Uterus (tissue), 4 donors: ENCODE measurements around the gene HSFY1. TPM values are rescaled to one million over a fixed set of nuclear protein-coding genes. Genes with fewer than 3 reads are reported as not detected.
"Not testable (repeated sequence)": the region's sequence is repeated elsewhere in the genome, so short reads cannot be mapped to it uniquely, and the experiment has no call there.

Experiments used
- DNase-seq, 2 donors: peaks; one replicate each; pipeline ENCODE4 v3.0.0-alpha.2; 2019 to 2020
- H3K27ac ChIP-seq, 2 donors: fragments of 200-600 bp; sonication (generic); 1 replicate in 1 of 2; 2 replicates in 1 of 2; pipeline ENCODE4 v1.5.1; 2016 to 2018
- H3K27me3 ChIP-seq, 2 donors: fragments of 200-600 bp; sonication (generic); one replicate each; pipeline ENCODE4 v1.5.1; 2018 to 2019; ENCODE audit warnings: control low read depth in 1 of 2
- H3K36me3 ChIP-seq, 2 donors: fragments of 200-600 bp; sonication (generic); one replicate each; pipeline ENCODE4 v1.5.1; 2019; ENCODE audit warnings: control low read depth in 1 of 2
- H3K4me1 ChIP-seq, 2 donors: fragments of 200-600 bp; sonication (generic); one replicate each; pipeline ENCODE4 v1.5.1; 2018 to 2019; ENCODE audit warnings: control low read depth in 1 of 2
- H3K4me3 ChIP-seq, 2 donors: fragments of 200-600 bp; sonication (generic); 1 replicate in 1 of 2; 2 replicates in 1 of 2; pipeline ENCODE4 v1.5.1; 2018 to 2019; ENCODE audit warnings: mild to moderate bottlenecking in 1 of 2
- H3K9me3 ChIP-seq, 2 donors: fragments of 200-600 bp; sonication (generic); one replicate each; pipeline ENCODE4 v1.5.1; 2019; ENCODE audit warnings: control low read depth in 1 of 2
- intact Hi-C: fragments of 100-400 bp; cut with DNase I; formaldehyde crosslinking; loops from one replicate; pipeline ENCODE4 v1.15.1; 2023; ENCODE audit warnings: low total_unique reads
- small RNA-seq: library from RNA; depleted of rRNA; stranded (forward); fragments of <200 nt; gene quantifications from one replicate; pipeline ENCODE3, GENCODE V24; 2016
- total RNA-seq, 4 donors: library from RNA; depleted of rRNA in 3 of 4; stranded (reverse); fragments of >200 nt in 3 of 4; gene quantifications; one replicate each; pipeline versions ENCODE4 v1.1.0 to v1.2.4, GENCODE V29; 2014 to 2023
- donor health status: DM: yes; HTN: yes; CAD: no.

HSFY1 gene
- not detected for total RNA-seq

- H3K27ac ChIP-seq, H3K4me1 ChIP-seq, H3K27me3 ChIP-seq, H3K4me3 ChIP-seq, intact Hi-C loops, H3K9me3 ChIP-seq, DNase-seq, H3K36me3 ChIP-seq: not testable (repeated sequence)
Observed at GRCh38 chrY:18546420-18546819, at the start of gene HSFY1. Gene HSFY1 (plus strand): TSS chrY:18546720. CDS start chrY:18546788, 68 bp downstream.

- intact Hi-C loops, H3K27me3 ChIP-seq, H3K36me3 ChIP-seq, H3K4me1 ChIP-seq, DNase-seq, H3K4me3 ChIP-seq, H3K9me3 ChIP-seq, H3K27ac ChIP-seq: not testable (repeated sequence)
Observed at GRCh38 chrY:18504266-18504665, 42.3 kb upstream of the HSFY1 start.

DNA sequence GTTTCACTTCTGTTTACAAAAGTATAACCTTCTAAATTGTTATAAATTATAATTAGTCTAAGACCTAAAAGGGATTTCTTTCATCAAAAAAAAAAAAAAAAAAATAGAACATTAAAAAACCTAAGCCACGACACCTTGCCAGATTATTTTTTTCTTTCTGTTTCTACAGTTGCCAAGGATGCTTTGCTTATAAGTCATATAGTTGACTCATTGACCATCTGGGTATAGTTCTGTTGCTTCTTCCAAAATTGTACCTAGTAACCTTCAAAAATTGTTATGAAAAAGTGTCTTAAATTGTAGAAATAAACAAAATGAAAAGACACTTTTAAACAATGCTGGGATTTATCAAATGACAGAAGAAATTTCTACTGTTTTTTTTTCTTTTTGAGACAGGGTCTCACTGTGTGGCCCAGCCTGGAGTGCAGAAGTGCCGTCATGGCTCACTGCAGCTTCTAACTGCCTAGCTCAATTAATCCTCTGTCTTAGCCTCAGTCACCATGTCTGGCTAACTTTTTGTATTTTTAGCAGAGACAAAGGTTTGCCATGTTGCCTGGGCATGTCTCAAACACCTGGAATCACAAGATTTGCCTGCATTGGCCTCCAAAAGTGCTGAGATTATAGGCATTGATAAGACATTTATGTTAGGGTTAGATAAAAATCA, 15.4 kb upstream of the HSFY1 start:
- intact Hi-C loops, H3K4me3 ChIP-seq, H3K9me3 ChIP-seq, H3K4me1 ChIP-seq, H3K27me3 ChIP-seq, DNase-seq, H3K36me3 ChIP-seq, H3K27ac ChIP-seq: not testable (repeated sequence)

- H3K4me1 ChIP-seq, H3K9me3 ChIP-seq, H3K27me3 ChIP-seq, intact Hi-C loops, H3K4me3 ChIP-seq, H3K36me3 ChIP-seq, DNase-seq, H3K27ac ChIP-seq: not testable (repeated sequence)
Observed at GRCh38 chrY:18538952-18539351, 7.6 kb upstream of the HSFY1 start.

DNA sequence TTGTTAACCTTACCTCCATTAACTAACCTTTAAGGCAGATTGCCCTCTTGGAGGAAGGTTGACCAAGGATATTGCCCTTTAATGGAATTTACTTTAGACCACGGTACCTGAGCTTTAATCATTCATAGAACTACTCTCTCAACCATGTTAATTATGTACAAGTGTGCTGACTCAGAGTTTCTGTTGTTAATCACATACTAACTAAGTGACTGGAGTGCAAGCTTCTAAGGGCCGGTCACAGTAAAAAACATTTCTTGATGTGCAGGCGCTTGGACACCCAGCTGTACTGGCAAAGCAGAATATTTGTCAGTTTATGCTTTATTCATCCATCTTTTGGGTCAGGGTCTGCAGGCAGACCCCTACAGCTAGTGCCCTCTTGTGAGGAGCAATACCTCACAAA, 6.6 kb downstream of the HSFY1 start:
- intact Hi-C loops, DNase-seq, H3K9me3 ChIP-seq, H3K4me3 ChIP-seq, H3K4me1 ChIP-seq, H3K27ac ChIP-seq, H3K36me3 ChIP-seq, H3K27me3 ChIP-seq: not testable (repeated sequence)

GRCh38 chrY:18565915-18566314, 19.4 kb downstream of the HSFY1 start:
- H3K27me3 ChIP-seq, H3K36me3 ChIP-seq, H3K4me1 ChIP-seq, intact Hi-C loops, H3K4me3 ChIP-seq, H3K9me3 ChIP-seq, DNase-seq, H3K27ac ChIP-seq: not testable (repeated sequence)

Small RNAs within 50 kb of the gene (small RNA-seq; reads per million reads assigned to genes)
- gene GPM6BP1 (not detected), gene PRYP5 (not detected)

Other genes starting within 250 kb of the HSFY1 start
- not detected for gene HSFY2, start 227.0 kb downstream of the HSFY1 start, total RNA-seq